Glomerular visceral epithelial cell (primary cell): ENCODE measurements around the gene FLG.
"Not testable (repeated sequence)": the region's sequence is repeated elsewhere in the genome, so short reads cannot be mapped to it uniquely, and the experiment has no call there.

Experiments used
- DNase-seq: peaks from one replicate; pipeline ENCODE4 v3.0.0-alpha.2; 2016; ENCODE audit errors: extremely low spot score

The FLG gene

GRCh38 chr1:152256394-152256793 is 68.6 kb downstream of the FLG start:
- not testable (repeated sequence) for DNase-seq
